ENCODE results near the gene TMC6.

- no peak for TF ChIP-seq POLR2AphosphoS5 (IDR thresholded peaks at IDR 0.05; ENCODE audit: borderline replicate concordance, low read depth, low read length)
- no peak for TF ChIP-seq EZH2 (IDR thresholded peaks at IDR 0.05)
Measured at GRCh38 chr17:78101112-78101511, 27.4 kb downstream of the TMC6 start.
